HG03103 (cell line): ENCODE data around the gene GALNT8.
"Not testable (repeated sequence)": the region's sequence is repeated elsewhere in the genome, so short reads cannot be mapped to it uniquely, and the experiment has no call there.

ENCODE experiments used
- ATAC-seq: cut with Tn5 transposase; IDR thresholded peaks from one replicate; pipeline ENCODE4 v1.9.1; 2021; ENCODE audit warnings: low read depth; ENCODE audit not compliant: unreplicated experiment

The GALNT8 gene

GRCh38 chr12:4719821-4720636 lies at the start of gene GALNT8:
GALNT8 (plus strand) TSS chr12:4720400; CDS start chr12:4720678, 278 bp downstream.
- no peak for ATAC-seq

GRCh38 chr12:4679711-4680110 lies 40.5 kb upstream of the GALNT8 start:
- no peak for ATAC-seq

GRCh38 chr12:4681732-4682131 lies 38.5 kb upstream of the GALNT8 start:
- ATAC-seq, result no peak

- ATAC-seq, result no peak
These were observed 34.9 kb upstream of the GALNT8 start for GRCh38 chr12:4685317-4685716.

GRCh38 chr12:4690760-4691159 lies 29.4 kb upstream of the GALNT8 start:
- ATAC-seq, result no peak

- ATAC-seq, result no peak
These were observed 19.6 kb upstream of the GALNT8 start for GRCh38 chr12:4700621-4701026.

- ATAC-seq, result no peak
These were observed 18.6 kb upstream of the GALNT8 start for GRCh38 chr12:4701395-4702190.

GRCh38 chr12:4703676-4704075 lies 16.5 kb upstream of the GALNT8 start:
- ATAC-seq, result no peak

- ATAC-seq, result no peak
These were observed 14.4 kb upstream of the GALNT8 start for GRCh38 chr12:4705824-4706223.

- no peak for ATAC-seq
These were observed 12.9 kb upstream of the GALNT8 start for GRCh38 chr12:4707306-4707705.

GRCh38 chr12:4710113-4710512 lies 10.1 kb upstream of the GALNT8 start:
- no peak for ATAC-seq

- ATAC-seq, result no peak
These were observed 5.3 kb upstream of the GALNT8 start for GRCh38 chr12:4714879-4715278.

GRCh38 chr12:4717806-4718205 lies 2.4 kb upstream of the GALNT8 start:
- ATAC-seq, result no peak

GRCh38 chr12:4720637-4720995 lies 416 bp downstream of the GALNT8 start:
- no peak for ATAC-seq

GRCh38 chr12:4721587-4721986 lies 1.4 kb downstream of the GALNT8 start:
- ATAC-seq, result not testable (repeated sequence)

GRCh38 chr12:4723226-4723625 lies 3.0 kb downstream of the GALNT8 start:
- ATAC-seq, result no peak

GRCh38 chr12:4725057-4725456 lies 4.9 kb downstream of the GALNT8 start:
- no peak for ATAC-seq

GRCh38 chr12:4734625-4735340 lies 14.6 kb downstream of the GALNT8 start:
- ATAC-seq, result no peak

- ATAC-seq, result no peak
These were observed 15.9 kb downstream of the GALNT8 start for GRCh38 chr12:4736091-4736490.

- no peak for ATAC-seq
These were observed 18.3 kb downstream of the GALNT8 start for GRCh38 chr12:4738541-4738940.

GRCh38 chr12:4742416-4742970 lies 22.3 kb downstream of the GALNT8 start:
- ATAC-seq, result no peak
